ENCODE data around the gene NHSL2.
"Not testable (repeated sequence)": the region's sequence is repeated elsewhere in the genome, so short reads cannot be mapped to it uniquely, and the experiment has no call there.

Gene NHSL2

DNA sequence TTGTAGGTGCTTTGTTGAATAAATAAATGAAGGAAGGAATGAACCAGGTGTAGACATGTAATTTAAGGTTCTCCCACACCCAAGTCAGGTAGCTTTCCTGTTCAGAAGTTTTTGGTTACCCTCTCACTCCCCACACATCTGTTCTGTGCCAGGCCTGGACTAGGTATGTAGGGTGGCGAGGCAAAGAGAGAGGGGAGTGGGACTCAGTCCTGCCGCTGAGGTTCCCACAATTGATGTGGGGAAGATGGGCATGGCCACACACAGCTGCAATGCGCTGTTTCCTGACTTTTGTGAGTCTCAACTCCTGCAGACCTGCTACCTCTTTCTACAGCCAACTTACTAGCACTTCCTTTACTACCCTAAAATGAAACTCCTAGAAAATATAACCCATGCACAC, 132.2 kb downstream of the NHSL2 start:
- no peak for DNase-seq (ENCODE audit: low spot score)

DNA sequence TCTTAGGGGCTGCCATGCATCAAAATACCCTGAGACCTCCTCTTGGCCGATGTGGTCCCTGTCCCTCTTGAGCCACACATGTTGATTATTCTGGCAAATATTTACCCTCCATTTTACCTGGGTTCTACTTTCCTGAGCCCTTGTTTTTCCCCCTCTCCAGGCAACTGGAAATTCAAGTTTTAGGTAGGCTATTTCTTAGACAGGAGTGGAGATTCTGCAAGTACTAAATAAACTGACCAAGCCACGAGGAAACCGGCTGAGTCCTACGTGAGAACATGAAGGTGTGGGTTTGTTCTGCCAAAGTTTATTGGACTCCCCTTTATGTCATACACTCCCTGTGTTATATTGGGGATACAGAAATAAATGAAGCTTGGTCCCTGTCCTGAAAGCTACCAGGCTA, 133.0 kb downstream of the NHSL2 start:
- DNase-seq (ENCODE audit: low spot score): no peak

DNA sequence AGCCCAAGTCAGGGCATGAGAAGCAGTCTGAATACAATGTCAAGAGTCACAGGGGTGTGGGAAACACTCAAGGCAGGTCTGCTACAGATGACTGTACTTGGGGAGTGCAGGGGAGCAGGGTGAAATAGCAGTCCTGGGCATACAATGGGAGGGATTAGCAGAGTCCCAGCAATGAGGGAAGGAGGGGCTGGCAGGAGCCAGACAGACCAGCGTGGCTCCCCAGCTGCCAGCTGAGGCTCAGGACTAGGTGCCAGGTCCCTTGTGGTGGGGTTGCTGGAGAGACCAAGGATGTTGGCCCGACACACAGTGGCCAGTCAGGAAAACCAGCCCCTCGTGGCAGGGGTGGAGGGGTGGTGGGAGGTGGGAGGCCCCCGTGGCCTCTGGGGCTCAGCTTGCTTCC, 134.5 kb downstream of the NHSL2 start:
- no peak for DNase-seq (ENCODE audit: low spot score)

DNA sequence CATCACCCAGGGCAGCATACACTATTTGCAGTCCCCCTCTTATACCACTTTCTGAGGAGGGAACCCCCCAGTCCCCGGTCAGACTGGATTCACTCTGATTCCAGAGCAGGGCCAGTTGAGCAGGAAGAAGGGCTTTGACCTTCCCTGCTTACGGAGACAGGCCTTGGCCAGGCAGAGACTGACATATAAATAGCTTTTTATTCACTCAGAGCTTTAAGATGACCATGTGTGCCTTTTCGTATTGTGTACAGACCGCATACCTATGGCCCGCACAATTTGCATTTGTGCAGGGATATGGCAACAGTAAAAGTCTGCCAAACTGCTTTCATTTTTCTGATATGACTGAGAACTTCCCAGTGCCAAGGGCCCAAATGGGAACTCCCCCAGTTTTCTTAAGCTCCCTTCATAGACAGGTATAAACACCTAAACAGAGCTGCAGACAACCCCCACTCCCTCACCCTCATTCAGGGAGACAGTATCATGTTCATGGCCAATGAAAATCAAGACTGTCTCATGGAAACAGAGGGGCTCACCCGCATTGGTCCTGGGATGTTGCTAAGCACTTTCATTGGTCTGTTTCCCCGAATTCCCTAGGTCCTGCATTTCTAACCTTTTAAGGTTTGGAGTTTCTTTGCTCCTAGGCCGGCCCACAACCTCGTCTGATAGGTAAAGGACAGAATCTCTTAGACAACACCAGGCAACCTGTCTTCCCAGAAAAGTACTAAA, 135.1 kb downstream of the NHSL2 start:
- no peak for DNase-seq (ENCODE audit: low spot score)

DNA sequence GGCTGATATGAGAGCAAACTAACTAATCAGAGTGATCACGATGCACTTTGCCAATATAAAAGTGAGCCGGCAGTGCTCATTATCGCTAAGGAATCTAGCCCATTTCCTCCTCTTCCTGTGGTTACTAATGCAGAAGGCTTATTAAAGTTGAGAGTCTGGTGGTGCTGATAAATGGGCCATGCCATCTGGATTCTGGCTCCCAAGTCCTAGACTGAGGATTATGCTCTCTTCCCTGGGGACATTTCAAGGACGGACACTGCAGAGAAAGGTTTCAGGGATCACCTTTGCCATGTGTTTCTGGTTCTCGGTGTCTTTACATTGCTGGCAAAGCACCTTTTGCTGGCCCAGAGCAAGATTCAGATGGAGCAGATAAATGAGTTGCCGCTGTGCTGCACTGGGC, 135.8 kb downstream of the NHSL2 start:
- DNase-seq (ENCODE audit: low spot score): no peak

DNA sequence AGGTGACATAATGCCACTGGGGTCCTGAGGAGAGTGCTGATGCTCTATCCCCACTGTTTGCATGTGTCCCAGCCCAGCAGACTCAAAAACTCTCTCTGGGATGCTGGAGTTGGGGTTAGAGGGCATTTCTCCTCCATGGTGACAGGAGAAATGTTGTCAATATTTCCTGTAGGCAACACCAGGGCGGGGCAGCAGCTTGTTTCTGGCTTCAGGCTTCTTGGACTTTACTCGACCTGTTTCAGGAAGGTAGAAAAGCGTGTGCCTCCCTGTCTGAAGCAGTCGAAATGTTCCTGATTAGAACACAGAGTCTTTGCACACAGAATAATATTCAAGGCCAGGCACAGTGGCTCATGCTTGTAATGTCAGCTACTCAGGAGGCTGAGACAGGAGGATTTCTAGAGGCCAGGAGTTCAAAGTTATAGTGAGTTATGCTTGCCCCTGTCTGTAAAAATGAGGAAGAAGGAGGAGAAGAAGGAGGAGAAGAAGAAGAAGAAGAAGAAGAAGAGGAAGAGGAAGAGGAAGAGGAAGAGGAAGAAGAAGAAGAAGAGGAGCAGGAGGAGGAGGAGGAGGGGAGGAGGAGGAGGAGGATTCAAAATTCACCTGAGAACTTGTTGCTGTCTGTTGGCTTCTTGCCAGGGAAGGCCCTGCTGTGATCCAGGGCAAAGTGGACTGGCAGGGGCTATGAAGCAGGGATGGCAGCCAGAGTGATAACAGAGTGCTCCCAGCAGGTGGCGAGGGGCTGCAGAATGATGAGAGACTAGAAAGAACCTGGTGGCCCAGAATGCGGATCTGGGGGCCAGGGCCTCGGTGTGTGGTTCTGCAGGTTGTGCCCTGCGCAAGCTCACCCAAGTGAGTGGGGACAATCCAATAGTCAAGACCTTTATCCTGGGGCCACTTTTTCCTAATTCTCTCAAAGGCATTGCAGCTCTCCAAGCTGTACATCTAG, 138.1 kb downstream of the NHSL2 start:
- DNase-seq (ENCODE audit: low spot score): no peak

DNA sequence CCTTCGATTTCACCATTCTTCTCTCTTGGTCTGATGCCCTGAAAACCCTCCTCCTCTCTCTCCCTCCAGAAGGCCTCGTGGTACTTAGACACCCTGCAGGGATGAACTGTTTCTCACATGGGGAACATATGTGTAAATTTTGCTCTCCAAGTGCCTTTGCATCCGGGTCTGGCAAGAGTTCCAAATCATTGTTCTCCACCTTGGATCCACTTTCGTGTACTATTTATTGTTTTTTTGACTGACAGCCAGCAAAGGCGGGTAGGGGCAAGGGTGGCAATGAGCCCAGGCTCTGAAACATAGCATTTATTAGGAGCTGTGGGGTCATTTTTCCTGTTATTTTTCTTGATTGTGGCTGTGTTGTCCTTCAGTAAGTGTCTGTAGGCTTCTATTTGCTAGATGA, 139.4 kb downstream of the NHSL2 start:
- no peak for DNase-seq (ENCODE audit: low spot score)

DNA sequence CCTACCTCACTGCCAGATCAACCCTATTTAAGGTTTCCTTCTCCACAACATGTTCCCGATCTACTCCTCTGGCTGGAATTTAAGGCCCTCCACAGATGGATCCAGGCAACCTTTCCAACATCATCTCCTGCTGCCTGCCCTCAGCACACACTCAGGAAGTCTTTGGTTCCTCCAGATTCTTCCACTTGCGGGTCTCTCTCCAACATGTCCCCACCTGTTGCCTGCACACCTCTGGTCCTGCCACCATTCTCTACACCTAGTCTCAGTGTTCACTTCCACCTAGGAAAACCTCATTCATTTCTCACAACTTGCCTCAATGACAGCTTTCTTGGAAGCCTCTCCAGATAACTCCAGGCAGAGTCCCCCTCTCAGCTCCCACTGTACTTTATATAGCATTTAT, 140.9 kb downstream of the NHSL2 start:
- DNase-seq (ENCODE audit: low spot score): no peak

DNA sequence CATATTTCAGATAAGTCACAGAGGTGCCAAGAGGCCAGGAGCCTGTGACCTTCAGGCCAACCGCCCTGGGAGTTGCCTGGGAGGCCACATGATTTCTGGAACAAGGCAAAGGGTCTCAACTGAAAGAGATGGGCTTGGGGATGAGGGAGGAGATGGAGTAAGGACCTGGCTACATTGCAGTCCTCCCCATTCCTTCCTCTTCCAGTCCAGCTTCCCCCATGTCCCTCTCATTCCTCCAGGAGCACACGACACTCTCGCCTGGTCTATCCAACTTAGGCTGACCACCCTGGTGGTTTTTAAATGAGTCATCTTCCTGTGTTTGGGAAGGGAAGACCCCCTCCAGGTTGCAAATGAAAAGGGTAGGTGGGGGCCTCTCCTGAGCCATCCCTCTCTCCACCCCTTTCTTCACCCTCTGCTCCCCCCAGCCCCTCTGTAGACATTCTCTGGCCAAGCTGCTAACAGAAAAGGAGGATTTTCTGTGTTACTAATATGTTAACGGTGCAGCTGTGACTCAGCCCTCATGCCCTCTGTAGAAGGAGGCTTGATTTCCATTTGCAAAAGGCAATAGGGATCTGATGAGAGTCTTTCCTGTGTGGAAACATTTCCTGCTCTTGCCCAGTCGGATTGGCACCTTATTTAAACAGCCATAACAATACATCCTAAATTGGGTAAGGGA, 141.9 kb downstream of the NHSL2 start:
- DNase-seq (ENCODE audit: low spot score): no peak

DNA sequence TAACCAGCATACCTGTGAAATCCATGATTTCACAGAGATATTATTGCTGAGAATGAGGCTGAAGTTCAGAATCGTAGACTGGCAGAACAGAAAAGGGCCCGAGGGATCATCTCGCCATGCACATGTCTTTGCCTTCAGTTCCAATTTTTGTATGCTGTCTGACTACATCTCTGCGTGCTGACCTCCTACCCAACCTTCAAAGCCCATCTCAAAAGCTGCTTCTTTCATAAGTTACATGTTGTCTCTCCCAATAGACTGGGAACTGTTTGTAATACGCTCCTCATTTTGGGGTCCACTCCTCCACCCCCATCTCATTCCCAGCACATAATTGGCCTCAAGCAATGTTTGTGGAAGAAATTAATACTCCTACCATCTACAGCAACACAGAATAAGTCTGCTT, 142.9 kb downstream of the NHSL2 start:
- DNase-seq (ENCODE audit: low spot score): no peak

DNA sequence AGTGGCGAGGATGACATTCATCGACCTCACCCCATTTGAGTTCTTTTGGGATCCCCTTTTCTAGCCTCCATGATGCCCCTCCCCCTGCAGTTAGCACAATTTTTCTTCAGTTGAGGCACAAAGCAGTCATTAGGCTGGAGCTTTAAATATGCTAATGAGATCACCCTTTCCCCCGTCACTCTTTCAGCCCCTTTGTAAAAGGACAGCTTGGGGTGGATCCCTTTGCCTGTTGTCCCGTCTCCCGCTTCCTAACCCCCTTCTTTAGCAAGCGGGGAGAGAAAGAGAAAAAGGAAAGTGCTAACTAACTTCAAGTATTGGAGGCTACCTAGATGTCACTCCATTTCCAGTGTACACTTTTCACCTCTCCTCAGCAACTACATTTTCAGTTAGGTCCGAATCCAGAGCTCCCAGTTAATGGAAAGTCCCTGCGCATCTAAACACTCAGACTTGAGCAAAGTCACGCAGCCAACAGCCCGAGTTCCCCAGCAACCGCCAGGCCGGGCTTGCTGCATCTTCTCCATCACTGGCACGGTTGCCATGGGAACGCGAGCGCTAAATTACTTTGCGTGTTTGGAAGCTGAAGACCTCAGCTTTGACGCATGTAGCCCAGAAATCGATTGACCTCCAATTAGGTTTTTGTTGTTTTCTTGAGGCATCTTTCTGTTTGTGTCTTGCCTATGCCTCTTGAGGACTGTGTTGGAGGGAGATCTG, 144.3 kb downstream of the NHSL2 start:
- no peak for DNase-seq (ENCODE audit: low spot score)

DNA sequence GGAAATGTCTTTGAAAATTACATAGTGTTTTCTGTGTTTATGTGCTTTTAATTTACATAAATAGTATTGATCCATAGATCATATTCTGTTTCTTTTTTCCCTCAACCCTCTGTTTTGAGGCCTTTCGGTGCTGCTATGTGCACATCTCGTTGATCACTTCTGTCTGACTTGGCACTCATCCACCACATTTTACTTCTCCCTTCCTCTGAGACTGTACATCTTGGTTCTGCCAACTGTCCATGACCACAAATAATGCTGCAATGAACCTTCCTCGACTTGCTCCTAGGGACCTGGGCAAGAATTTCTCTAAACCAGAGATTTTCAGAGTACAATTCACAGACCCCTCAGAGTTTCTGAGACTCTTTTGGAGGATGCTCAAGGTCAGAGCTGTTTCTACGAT, 146.7 kb downstream of the NHSL2 start:
- no peak for DNase-seq (ENCODE audit: low spot score)

DNA sequence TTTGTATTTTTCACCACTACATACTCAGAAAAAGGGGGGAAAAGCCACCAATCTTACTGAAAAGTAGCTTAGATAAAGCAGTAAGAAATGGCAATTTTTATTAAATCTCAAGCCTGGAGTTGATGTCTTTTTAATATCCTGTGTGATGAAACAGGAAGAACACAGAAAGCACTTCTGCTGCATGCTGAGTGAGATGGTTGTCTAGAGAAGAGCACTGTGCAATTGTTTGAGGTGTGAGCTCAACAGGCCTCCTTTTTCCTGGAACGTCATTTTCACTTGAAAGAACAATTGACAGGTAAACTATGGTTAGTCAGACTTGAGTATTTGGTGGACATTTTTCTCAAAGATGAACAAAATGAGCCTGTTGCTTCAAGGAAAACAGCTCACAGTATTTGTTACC, 147.2 kb downstream of the NHSL2 start:
- DNase-seq (ENCODE audit: low spot score): no peak

DNA sequence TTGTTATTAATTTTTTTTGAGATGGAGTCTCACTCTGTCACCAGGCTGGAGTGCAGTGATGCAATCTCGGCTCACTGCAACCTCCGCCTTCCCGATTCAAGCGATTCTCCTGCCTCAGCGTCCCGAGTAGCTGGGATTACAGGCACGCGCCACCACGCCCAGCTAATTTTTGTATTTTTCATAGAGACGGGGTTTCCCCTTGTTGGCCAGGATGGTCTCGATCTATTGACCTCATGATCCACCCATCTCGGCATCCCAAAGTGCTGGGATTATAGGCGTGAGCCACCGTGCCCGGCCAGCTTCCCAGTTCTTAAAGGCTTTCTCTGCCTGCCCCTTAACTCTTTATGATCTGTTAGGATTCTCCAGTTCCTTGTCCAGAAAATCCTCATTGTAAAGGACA, 147.7 kb downstream of the NHSL2 start:
- DNase-seq (ENCODE audit: low spot score): not testable (repeated sequence)

DNA sequence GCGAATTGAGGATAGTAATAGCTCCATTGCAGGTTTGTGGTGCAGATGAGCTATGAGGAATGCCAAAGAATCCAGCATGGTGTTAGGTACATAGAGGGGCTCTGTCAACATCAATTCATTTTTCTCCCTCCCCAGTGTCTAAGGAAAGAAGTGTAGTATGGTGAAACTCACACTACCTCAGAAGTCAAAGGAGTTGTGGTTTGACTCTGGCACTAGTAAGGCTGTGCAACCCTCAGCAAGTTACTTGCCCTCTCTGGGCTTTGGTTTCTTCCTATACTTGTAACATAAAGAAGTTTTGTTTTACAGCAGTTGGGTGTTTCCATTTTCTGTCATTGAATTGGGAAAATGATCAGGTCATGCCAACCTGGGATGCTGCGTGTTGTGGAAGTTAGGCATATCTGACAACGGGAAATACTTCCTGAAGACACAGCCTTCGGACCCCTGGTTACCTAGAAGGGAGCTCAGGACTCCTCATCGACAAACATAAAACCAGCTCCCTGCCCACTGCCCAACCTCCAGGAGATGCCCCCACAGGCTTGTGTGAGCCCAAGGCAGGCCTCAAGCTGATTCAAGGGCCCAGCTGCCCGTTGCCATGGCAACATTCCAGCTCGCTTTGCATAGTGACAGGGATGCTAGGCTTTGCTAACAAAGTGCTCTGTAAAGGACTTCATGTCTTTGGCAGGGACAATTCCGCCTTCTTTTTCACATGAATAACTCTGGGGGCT, 149.7 kb downstream of the NHSL2 start:
- no peak for DNase-seq (ENCODE audit: low spot score)

DNA sequence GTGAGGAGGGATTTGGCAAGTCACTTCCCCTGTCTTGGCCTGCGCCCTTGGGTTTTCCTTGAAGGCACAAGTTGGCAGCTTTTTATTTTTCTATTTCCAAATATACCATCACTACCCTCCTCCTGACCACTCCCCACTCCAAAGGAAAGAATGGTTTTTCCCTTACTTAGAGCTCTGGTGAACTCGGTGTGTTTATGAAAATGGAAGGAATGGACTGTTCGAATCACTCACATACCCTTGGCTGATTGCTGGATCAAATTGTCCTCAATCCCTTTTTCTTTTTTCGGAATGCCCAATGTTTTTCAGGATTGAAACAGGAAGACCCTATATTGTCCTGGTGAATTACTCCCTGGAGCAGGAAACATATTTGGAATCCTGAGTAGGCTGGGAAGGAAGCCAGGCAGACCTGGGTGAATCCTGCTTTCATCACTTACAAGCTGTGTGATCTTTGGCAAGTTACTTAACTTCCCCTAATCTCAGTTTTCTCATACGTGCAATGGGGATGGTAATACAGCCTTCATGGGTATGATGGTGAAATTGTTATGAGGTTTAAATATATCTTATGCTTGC, 150.4 kb downstream of the NHSL2 start:
- DNase-seq (ENCODE audit: low spot score): no peak

DNA sequence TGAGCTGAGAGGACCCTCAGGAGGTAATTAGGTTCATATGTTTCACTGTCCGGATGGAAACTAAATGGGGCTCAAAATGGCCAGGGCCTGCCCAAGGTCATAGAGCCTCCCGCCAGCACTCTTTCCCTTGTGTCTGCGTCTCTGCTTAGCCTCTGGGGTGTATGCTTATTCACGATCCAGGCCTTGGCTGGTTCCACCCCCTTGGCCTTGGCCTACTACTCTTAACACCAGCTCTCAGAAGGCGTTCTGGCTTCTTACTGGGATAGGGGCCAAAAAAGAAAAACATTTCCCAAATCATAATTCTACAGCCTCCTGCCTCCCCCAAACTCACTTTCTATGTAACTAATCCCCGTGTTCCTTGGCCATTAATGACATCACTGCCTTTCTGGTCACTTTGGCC, 152.3 kb downstream of the NHSL2 start:
- no peak for DNase-seq (ENCODE audit: low spot score)

DNA sequence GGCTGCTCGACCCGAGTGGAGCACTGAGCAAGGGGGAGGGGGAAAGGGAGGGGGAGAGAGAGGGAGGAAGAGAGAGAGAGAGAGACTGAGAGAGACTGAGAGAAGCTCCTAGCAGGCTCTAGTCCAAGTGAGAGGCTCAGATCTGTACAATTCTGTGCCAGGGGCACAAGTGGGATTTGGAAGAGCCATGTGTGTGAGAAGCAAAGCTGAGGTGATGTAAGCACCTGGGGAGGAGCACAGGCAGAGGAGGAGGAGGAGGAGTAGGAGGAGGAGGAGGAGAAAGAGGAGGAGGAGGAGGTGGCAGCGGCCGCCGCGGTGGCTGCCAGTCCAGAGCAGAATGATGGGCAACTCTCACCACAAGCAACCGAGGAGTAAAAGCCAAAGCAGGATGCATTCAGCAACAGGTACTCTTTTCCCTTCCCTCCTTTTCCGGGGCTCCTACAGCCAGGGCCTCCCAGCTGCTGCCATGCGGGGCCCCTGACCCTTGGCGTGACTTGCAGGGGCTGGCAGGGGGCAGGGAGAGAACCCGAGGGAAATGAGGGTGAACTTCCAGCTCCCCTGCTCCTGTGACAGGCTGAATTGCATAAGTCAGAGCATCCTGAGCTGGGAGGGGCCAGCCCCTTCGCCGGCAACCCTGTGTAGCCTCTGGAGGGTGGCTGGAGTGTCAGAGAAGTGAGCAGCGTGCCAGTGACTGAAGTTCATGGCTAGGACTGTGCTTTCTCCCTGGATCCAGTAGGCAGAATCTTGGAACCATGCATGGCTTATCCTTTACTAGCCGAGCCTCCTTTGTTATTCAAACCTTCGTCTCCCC, 158.9 kb downstream of the NHSL2 start:
- DNase-seq (ENCODE audit: low spot score): no peak

DNA sequence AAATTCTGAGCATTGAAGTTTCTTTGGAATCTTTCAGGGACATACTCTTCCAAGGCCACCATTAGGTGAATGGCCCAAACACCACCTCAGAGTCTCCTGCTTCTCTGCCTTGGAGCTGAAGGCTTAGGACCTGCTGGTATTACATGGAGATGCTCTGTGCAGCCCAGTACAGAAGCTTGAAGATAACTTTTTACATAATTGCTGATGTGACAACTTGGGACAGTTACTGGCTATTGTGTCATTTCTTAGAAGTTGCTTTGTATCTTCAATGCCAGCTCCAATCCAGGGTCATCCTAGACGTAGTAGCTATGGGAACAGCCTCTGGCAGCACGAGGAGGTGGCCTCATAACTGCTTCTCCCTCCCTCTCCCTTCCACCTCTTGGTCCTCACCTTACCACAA, 160.6 kb downstream of the NHSL2 start:
- DNase-seq (ENCODE audit: low spot score): no peak

DNA sequence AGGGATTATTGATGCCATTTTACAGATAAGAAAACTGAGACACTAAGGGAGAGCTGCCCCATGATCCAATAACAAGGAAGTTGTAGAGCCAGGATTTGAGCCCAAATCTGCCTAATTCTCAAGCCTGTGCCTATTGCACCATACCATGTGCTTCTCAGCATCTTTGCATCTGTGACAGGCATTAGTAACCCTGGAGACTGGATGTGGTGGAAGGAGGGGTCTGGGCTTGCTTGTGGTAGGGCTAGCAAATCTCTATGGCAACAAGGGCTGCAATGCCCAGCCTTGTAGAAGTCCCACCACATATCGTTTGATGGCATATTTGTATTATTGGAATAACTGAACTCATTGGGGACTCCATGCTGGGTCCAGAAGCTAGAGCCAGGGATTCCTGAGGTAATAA, 163.0 kb downstream of the NHSL2 start:
- no peak for DNase-seq (ENCODE audit: low spot score)

Data from left forelimb (tissue), 1 donor.